Esophagus muscularis mucosa (tissue), 3 donors: ENCODE results near the gene TTC9.

Source experiments
- EP300 ChIP-seq: sonication (generic); formaldehyde crosslinking; IDR thresholded peaks from one replicate; pipeline ENCODE4 v1.6.1; 2017; ENCODE audit warnings: antibody characterized with exemption
- TF ChIP-seq, protein P1 (sequence below), 3 experiments: fragments of 200-600 bp in 2 of 3; fragments of 450-650 bp in 1 of 3; sonication (generic) in 2 of 3; IDR thresholded peaks; one replicate each; pipeline ENCODE4 v1.5.1; 2017 to 2019; ENCODE audit warnings: antibody characterized with exemption in 3 of 3, mild to moderate bottlenecking in 2 of 3, moderate library complexity in 1 of 3

DNA sequence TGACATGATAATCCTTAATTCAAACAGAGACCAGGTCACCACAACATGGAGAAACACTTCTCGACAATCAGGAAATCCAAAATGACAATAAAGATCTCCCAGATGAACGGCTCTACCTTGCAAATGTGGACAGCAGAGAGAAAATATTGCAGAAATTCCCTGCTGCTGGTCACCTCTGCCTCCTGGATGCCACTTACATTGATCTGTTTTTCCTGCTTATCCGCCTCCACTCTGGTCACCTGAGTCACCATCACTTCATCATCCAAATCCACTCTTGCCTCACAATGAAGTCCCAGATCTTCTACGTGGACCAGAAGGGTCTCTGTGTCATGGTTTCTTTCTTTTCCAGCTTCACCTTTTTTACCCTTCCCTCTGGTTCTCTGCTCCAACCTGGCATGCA lies 21.1 kb downstream of the TTC9 start:
- TF ChIP-seq, protein P1, sequence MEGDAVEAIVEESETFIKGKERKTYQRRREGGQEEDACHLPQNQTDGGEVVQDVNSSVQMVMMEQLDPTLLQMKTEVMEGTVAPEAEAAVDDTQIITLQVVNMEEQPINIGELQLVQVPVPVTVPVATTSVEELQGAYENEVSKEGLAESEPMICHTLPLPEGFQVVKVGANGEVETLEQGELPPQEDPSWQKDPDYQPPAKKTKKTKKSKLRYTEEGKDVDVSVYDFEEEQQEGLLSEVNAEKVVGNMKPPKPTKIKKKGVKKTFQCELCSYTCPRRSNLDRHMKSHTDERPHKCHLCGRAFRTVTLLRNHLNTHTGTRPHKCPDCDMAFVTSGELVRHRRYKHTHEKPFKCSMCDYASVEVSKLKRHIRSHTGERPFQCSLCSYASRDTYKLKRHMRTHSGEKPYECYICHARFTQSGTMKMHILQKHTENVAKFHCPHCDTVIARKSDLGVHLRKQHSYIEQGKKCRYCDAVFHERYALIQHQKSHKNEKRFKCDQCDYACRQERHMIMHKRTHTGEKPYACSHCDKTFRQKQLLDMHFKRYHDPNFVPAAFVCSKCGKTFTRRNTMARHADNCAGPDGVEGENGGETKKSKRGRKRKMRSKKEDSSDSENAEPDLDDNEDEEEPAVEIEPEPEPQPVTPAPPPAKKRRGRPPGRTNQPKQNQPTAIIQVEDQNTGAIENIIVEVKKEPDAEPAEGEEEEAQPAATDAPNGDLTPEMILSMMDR (IDR thresholded peaks at IDR 0.05): no peak
- no peak for TF ChIP-seq EP300
